SH-SY5Y (cell line): ENCODE measurements around the gene F2RL2.

Experiments
- GATA2 ChIP-seq: IDR thresholded peaks from 2 replicates; pipeline ENCODE4 v1.6.1; 2011; ENCODE audit warnings: mild to moderate bottlenecking, low read depth, low read length
- GATA3 ChIP-seq: IDR thresholded peaks from 2 replicates; pipeline ENCODE4 v1.6.1; 2011; ENCODE audit warnings: low read depth, mild to moderate bottlenecking, low read length, moderate library complexity

F2RL2 gene

DNA sequence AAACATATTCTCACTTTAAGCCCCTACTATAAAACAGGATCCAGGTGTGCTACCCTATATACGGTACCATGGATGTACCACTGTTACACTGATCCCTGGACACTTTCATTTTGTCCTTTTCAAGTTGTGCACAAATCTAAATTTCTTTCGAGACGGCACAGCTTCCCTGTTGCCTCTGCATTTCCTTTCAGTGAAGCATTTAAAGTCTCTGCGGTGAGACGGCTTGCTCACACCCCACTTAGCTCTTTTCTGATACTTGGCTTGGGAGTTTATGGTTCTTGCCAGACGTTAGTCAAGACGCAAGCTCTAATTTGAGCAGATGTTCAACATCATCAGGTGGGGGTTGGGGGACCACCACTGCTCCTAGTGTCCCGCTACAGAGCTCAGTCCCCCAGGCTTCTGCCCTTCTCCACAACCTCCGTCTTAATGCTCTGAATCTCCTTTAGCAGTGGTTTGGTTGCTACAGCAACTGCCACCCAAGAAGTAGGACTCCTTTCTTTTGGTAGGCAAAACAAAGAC lies 15.8 kb downstream of the F2RL2 start:
- TF ChIP-seq GATA2 (no peak), GATA3 (no peak)

DNA sequence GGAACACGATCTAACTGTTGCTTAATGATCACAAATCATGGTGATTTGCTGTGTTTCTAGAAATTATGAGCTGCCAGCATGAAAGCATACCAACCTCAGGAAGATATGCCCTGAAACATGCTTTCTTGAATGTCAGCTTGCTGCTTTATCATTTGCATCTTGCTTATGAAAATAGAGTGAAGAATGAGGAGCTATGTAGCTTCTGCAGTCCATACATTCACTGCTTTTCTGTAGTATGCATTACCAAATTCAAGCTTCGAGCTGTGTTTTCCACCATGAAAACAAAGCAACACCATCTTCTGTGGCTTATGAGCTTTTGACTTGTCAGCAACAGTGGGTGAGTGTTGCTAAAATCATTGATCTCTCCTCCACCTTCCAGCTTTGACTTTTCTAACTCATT lies 16.5 kb downstream of the F2RL2 start:
- no peak for TF ChIP-seq GATA2
- no peak for TF ChIP-seq GATA3

DNA sequence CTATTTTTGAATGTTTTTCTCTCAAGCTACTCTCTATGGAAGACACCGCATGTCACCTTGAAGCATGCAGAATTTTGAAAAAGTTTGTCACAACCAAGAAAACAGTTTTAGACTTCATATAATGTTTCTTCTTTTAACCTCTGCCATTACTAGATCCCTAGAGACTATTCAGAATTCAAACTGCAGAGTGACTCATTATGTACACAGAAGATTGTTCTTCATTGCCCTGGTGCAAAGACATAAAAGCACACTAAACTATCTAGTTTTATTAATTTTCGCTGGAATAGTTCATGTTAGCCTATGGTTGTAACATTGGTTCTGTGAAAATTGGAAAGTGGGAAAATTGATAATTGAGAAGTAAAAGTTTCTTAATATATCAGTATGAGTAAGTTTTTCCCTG lies 18.4 kb downstream of the F2RL2 start:
- TF ChIP-seq GATA3 (no peak), GATA2 (no peak)

DNA sequence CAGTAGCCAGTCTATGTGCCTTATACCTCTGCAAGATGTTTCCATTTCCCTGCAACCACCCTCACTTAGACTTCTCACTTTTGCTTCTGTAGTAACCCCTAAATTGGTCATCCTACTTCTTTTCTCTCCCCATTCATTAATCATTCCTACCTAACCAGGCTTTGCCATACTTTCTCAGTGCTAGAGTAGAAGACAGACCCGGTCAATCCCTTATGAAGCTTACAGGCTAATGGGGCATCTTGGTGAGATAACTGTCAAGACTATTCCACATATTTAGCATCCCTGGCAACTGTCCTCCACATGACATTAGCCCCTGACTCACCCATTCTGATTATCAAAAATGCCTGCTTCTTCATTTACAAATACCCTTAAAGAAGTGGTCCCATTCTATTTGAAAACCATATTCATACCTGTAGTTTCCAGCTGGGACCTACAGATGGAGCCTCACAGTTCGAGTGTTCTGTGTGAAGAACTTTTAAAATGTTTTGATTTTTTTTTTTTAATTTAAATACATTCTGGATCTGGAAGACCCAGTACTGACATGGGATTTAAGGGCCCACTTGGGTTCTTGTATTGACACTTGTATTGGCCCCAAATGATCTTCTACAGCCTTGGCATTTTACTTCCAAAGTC lies 21.0 kb downstream of the F2RL2 start:
- no peak for TF ChIP-seq GATA3

DNA sequence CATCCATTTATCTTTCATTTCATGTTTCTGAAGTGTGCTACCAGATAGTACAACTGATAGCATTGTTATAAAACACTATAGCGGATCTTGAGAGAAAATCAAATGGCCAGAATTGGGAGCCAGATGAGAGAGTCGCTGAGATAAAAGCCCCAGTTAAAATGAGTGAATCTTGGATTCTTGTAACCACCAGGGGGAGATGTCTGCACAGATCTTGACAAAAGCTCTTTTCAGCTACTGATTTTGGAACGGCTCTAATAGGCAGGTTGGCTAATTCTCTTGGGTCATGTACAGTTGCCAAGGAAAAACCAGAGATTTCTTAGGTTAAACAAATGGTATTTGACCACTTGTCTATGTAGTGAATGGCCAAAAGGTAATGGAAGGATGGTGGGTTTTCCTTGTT lies 21.7 kb downstream of the F2RL2 start:
- TF ChIP-seq GATA2 (no peak), GATA3 (no peak)

DNA sequence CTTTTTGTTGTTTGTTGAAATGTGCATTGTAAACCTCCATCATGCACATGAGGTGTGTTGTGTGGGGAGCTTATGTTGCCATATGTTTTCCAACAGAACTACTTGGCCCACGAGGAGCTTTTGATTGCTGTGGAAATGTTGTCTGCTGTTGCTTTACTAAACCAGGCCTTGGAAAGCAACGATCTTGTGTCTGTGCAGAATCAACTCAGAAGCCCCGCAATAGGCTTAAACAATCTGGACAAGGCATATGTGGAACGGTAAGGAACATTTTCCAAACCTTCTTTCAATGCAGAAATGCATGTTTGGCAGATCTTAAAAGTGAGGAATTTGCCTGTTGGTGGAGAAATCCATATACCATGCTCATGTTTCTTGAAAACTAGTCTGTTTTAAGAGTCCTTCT lies 22.5 kb downstream of the F2RL2 start:
- TF ChIP-seq GATA2 (no peak), GATA3 (no peak)

DNA sequence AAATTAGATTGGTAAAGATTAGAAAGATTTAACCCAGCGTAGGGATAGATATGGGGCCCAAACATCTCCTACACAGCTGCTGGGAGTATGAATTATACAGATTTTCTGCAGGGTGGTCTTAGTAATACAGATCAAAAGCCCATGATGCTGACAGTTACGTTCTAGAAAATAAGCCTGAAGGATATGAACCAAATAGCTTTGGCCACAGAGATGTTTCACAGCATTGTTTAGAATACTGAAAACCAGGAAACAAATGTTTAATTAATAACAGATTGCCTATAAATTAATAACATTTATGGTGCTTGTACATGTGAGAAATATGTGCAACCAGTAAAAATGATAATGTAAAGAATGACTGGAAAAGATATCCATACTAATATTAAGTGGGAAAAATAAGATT lies 24.7 kb downstream of the F2RL2 start:
- TF ChIP-seq GATA3 (no peak), GATA2 (no peak)

DNA sequence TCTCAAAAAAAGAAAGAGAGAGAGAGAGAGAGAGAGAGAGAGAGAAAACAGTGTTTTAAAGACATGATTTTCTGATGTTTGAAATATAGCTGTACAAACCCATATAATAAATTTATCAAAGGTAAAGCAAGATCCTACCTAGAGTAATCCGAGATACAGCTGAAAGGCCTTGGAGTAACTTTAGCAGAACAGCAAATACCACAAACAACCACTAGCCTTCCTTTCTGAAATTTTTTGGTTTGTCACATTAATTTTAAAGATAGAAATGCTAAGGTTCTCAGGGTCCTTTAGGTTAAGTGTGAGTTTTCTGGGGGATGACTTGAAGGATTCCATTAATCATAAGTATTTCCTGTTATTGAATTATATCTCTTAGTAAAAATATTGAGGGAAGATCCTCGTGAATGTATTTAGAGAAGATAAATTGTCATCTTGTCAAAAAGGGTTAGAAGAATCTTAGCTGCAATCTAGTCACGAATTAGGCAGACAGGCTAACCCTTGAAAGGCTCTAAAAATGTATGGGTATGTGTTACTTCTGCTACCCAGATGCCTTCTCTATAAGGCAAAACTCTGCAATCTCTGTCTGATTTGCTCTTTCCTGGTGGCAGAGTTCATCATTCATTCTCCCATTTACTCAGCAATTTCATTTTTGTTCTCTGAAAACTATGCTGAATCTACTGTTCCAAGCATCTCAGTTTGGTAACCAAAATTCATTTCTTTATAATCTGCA lies 27.3 kb downstream of the F2RL2 start:
- no peak for TF ChIP-seq GATA2
- no peak for TF ChIP-seq GATA3

DNA sequence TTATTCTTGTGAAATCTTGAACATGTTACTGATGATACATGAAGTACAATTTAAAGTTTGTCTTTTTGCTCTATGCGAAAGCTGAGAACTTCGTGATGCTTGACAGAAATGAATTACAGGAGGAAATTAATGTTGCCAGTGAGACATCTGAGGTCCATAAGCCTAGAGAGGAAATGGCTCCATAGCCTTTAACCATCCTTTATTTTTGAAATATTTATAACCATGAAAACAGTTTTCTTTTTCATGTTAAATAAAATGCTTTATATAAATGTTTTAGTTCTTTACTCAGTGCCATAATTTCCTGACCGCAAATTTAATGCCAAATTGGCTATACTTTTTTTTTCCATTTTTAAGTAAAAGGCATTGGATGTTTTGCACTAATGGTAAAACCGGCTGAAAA lies 29.1 kb downstream of the F2RL2 start:
- TF ChIP-seq GATA3 (no peak), GATA2 (no peak)

DNA sequence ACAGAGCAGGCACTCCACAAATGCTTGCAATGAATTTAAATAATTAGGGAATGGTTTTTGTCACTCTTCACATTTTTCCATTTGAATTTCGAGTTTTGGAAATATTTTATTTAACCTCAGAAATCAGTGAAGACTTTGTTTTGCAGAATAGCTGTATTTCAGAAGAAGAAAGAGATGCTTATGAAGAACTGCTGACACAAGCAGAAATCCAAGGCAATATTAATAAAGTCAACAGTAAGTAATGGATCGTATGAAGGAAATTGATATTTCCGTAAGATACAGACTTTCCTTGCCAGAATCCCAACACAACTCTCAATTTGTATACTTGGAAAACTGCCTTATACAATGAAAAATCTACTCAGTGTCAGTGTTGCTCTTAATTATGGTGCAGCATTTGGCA lies 30.5 kb downstream of the F2RL2 start:
- TF ChIP-seq GATA2, result no peak
- TF ChIP-seq GATA3, result no peak

DNA sequence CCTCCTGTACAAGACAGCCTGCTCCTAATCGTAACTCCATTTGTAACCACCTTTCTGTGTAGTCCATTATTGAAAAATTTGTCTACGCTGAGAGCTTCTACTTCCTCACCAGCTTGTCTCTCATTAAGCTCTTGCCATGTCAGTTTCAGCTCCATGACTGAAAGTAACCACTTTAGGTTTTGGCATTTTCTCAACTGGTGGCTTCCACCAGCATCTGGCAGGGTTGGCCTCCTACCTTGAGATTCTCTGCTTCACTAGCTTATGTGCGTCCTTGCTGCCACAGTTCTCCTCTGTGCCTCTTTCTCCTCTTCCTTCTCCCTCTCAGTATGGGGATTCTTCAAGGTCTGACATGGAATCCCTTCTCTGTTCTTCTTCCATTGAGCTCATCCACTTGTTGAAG lies 31.8 kb downstream of the F2RL2 start:
- TF ChIP-seq GATA3 (no peak), GATA2 (no peak)

DNA sequence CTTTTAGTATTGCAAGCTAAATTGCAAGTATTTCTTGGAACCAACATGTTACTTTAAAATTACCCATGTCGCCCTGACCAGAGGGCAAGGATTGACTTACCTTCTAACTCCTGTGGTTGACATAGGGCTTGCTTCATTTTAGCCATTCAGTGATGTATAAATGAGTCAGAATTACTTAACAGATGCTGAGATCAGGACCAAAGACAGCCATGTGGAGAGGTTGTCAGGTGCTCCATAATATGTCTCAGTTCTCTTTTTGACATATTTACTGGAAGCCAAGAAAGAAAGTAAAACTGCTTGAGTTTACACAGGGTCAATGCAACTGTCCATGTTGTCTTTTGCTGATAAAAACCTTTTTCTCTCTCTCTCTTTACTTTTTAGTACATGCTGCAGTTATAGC lies 33.2 kb downstream of the F2RL2 start:
- TF ChIP-seq GATA2, result no peak
- no peak for TF ChIP-seq GATA3

DNA sequence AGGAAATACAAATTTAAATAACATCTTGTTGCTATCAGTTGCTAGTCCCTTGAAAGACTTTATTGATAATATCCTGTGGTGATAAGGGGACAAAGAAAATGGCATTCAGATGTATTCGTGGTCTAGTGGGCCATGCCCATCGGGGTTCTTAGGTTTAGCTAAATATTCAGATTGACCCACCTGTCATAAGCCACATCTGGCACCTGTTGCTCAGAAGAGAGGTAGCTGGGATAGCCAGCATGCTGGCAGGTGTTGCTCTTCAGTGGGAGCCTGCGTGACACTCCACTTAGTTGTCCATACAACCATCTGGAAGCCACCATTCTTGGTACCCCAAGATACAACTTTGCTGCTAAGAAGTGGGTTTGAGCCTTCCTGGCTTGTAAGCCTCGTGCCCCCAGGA lies 36.7 kb downstream of the F2RL2 start:
- TF ChIP-seq GATA2, result no peak
- no peak for TF ChIP-seq GATA3

DNA sequence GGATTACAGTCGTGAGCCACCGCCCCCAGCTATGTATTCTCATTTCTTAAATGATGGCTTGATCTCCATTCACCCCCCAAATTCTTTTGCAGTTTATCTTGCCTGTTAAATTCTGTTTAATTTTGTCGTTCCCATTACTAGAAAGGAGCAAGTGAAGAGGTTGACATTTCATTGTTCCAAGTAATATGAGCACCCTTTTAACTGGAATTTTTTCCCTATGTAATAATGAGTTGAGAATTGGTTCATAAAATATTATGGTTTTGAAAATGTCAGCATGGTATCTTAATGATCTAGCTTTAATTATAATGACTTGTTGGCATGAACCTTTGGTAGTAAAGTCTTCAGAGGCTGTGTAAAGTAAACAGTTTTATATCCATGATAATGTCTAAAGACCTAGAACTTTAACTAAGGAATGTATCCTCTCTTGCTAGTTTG lies 37.4 kb downstream of the F2RL2 start:
- no peak for TF ChIP-seq GATA2
- no peak for TF ChIP-seq GATA3
